Stomach (tissue), 9 donors: ENCODE measurements around the gene PSMD4. TPM values are rescaled to one million over a fixed set of nuclear protein-coding genes. Genes with fewer than 3 reads are reported as not detected.

ENCODE experiments used
- DNase-seq, 2 donors: peaks; one replicate each; pipeline versions ENCODE4 v3.0.0 to v3.0.0-alpha.2; 2013 to 2019
- H3K27ac ChIP-seq, 5 donors: fragments of 200-600 bp in 4 of 5; sonication (generic) in 4 of 5; one replicate each; pipeline ENCODE4 v1.5.1; 2013 to 2019; ENCODE audit warnings: mild to moderate bottlenecking in 1 of 5, moderate library complexity in 1 of 5
- H3K27me3 ChIP-seq, 3 donors: fragments of 200-600 bp; sonication (generic); one replicate each; pipeline ENCODE4 v1.5.1; 2017 to 2019; ENCODE audit warnings: mixed run types in 1 of 3
- H3K36me3 ChIP-seq, 4 donors: fragments of 200-600 bp; sonication (generic); 1 replicate in 3 of 4; 2 replicates in 1 of 4; pipeline ENCODE4 v1.5.1; 2016 to 2019
- H3K4me1 ChIP-seq, 4 donors: fragments of 200-600 bp; sonication (generic); one replicate each; pipeline ENCODE4 v1.5.1; 2016 to 2019
- H3K4me3 ChIP-seq, 4 donors: fragments of 200-600 bp; sonication (generic) in 3 of 4; one replicate each; pipeline ENCODE4 v1.5.1; 2016 to 2019; ENCODE audit warnings: mild to moderate bottlenecking in 1 of 4
- H3K9me3 ChIP-seq, 4 donors: fragments of 200-600 bp; sonication (generic); one replicate each; pipeline ENCODE4 v1.5.1; 2016 to 2019
- EP300 ChIP-seq: sonication (generic); formaldehyde crosslinking; IDR thresholded peaks from one replicate; pipeline ENCODE4 v1.6.1; 2017; ENCODE audit warnings: antibody characterized with exemption
- POLR2A ChIP-seq, 4 donors: fragments of 450-650 bp; IDR thresholded peaks; one replicate each; pipeline ENCODE4 v1.6.1; 2016; ENCODE audit warnings: antibody characterized with exemption in 4 of 4, control low read depth in 2 of 4, mild to moderate bottlenecking in 1 of 4, moderate library complexity in 1 of 4
- POLR2AphosphoS5 ChIP-seq, 3 donors: sonication (generic); formaldehyde crosslinking; IDR thresholded peaks; one replicate each; pipeline ENCODE4 v1.6.1; 2016; ENCODE audit warnings: antibody characterized with exemption in 3 of 3
- WGBS, 5 donors: extraction: QIAGEN DNeasy Blood & Tissue Kit in 3 of 5; methylation state at CpG; one replicate each; pipeline versions ENCODE4 v1.1.5 to v1.1.7; 2013 to 2018; 5-methylcytosine and 5-hydroxymethylcytosine counted together
- intact Hi-C: fragments of 100-400 bp; cut with DNase I; formaldehyde crosslinking; loops from one replicate; pipeline ENCODE4 v1.15.1; 2023; ENCODE audit warnings: low total_unique reads
- polyA plus RNA-seq, 3 donors: library from polyadenylated mRNA; stranded (reverse); fragments of 200-250 nt; gene quantifications; one replicate each; pipeline ENCODE4 v1.2.3, GENCODE V29; 2013
- total RNA-seq, 5 donors: library from RNA; depleted of rRNA; stranded (reverse); fragments of >200 nt; gene quantifications; one replicate each; pipeline versions ENCODE4 v1.1.0 to v1.2.3, GENCODE V29; 2014 to 2016
- TF ChIP-seq, protein P1 (sequence below), 7 experiments: fragments of 450-650 bp in 4 of 7; fragments of 200-600 bp in 3 of 7; sonication (generic) in 3 of 7; IDR thresholded peaks; one replicate each; pipeline ENCODE4 v1.5.1; 2016 to 2019; ENCODE audit warnings: antibody characterized with exemption in 7 of 7, control low read depth in 2 of 7, mild to moderate bottlenecking in 1 of 7
- donor health status: healthy with polysubstance abuse.
- donor health status: Bipolar disorder and iron deficiency.
- donor health status: healthy.

Gene PSMD4
- total and polyA plus RNA-seq, 8 donors: 81.3 to 234 (median 151) TPM

GRCh38 chr1:151292207-151293030 lies 37.9 kb downstream of the PSMD4 start:
- H3K27me3 ChIP-seq: no peaks in the 10 kb centered on the region
- H3K4me3 ChIP-seq: no peak overlapping the region
- H3K9me3 ChIP-seq: no peaks in the 10 kb centered on the region
- TF ChIP-seq, protein P1, sequence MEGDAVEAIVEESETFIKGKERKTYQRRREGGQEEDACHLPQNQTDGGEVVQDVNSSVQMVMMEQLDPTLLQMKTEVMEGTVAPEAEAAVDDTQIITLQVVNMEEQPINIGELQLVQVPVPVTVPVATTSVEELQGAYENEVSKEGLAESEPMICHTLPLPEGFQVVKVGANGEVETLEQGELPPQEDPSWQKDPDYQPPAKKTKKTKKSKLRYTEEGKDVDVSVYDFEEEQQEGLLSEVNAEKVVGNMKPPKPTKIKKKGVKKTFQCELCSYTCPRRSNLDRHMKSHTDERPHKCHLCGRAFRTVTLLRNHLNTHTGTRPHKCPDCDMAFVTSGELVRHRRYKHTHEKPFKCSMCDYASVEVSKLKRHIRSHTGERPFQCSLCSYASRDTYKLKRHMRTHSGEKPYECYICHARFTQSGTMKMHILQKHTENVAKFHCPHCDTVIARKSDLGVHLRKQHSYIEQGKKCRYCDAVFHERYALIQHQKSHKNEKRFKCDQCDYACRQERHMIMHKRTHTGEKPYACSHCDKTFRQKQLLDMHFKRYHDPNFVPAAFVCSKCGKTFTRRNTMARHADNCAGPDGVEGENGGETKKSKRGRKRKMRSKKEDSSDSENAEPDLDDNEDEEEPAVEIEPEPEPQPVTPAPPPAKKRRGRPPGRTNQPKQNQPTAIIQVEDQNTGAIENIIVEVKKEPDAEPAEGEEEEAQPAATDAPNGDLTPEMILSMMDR (IDR thresholded peaks at IDR 0.05): no peak
- TF ChIP-seq POLR2A (IDR thresholded peaks at IDR 0.05) (no peak), POLR2AphosphoS5 (IDR thresholded peaks at IDR 0.05) (no peak), EP300 (no peak)
- WGBS, 5 donors: 78 to 80% (median 79%) methylated on average over 12 to 13 of the region's 13 CpGs
- peaks cover 0 to 19% (median 8%) of the 10 kb centered on the region in 4 donors for H3K4me1 ChIP-seq
- H3K36me3 ChIP-seq: peaks cover 92 to 100% (median 100%) of the 10 kb centered on the region in 4 donors
- intact Hi-C loops: no loop called here
- peak overlapping the region in 3 of 5 donors; percentile 14 to 40 (median 25) for H3K27ac ChIP-seq
- DNase-seq: no peak

- TF ChIP-seq POLR2AphosphoS5 (IDR thresholded peaks at IDR 0.05): no peak
- TF ChIP-seq EP300: no peak
- TF ChIP-seq, protein P1 (IDR thresholded peaks at IDR 0.05): no peak
- no peak for TF ChIP-seq POLR2A (IDR thresholded peaks at IDR 0.05)
- Histone ChIP-seq H3K4me3 (no peak overlapping the region), H3K36me3 (peaks cover 93 to 100% (median 100%) of the 10 kb centered on the region in 4 donors), H3K9me3 (no peaks in the 10 kb centered on the region), H3K27me3 (no peaks in the 10 kb centered on the region), H3K4me1 (peaks cover 0 to 19% (median 8%) of the 10 kb centered on the region in 4 donors), H3K27ac (peak overlapping the region in 1 of 5 donors; percentile 25)
- 66 to 86% (median 75%) methylated on average over 6 of the region's 6 CpGs for WGBS, 5 donors
- intact Hi-C loops: no loop called here
- DNase-seq: no peak
Measured at GRCh38 chr1:151293093-151293492, 38.6 kb downstream of the PSMD4 start.

DNA sequence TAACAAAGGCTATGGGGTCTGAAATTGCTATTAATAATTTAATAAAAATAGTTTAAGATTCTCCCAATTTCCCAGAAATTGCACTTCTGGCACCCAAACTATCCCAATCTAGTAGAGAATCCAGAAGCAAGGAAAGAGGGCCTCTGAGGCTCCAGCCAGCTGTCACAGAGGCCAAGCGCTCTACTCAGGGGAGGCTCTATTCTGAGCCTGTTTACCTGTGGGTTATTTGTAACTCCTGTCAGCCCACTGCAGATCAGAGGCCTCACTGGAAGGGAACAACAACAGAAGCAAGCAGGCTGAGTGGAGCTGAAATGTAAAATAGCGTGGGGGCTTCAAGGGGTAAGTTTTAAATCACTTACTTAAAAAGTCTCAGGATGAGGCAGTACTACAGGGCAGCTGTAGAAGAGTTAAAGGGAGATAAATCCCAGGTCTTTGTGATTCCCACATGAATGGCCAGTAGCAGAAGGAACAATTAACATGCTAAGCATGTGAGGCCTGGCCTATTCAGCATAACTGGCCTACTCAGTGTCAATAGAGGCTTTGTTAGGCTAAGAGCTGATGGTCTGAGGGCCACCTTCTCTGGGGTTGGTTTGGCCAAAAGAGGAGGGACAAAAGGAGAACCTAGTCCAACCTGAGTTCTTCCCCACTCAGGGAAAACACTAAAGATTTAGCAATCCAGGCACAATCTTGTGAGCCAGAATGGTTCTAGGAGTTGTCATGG lies 40.4 kb downstream of the PSMD4 start:
- 77 to 95% (median 92%) methylated on average over 2 of the region's 2 CpGs for WGBS, 5 donors
- no peaks in the 10 kb centered on the region for H3K9me3 ChIP-seq
- intact Hi-C loops: no loop called here
- no peak for DNase-seq
- H3K27ac ChIP-seq: no peak overlapping the region
- H3K4me1 ChIP-seq: peaks cover 0 to 3% (median under 1%) of the 10 kb centered on the region in 4 donors
- TF ChIP-seq POLR2A (IDR thresholded peaks at IDR 0.05) (no peak), EP300 (no peak), POLR2AphosphoS5 (IDR thresholded peaks at IDR 0.05) (no peak)
- TF ChIP-seq, protein P1 (IDR thresholded peaks at IDR 0.05): no peak
- H3K27me3 ChIP-seq: no peaks in the 10 kb centered on the region
- peaks cover 93 to 100% (median 100%) of the 10 kb centered on the region in 4 donors for H3K36me3 ChIP-seq
- H3K4me3 ChIP-seq: no peak overlapping the region

DNA sequence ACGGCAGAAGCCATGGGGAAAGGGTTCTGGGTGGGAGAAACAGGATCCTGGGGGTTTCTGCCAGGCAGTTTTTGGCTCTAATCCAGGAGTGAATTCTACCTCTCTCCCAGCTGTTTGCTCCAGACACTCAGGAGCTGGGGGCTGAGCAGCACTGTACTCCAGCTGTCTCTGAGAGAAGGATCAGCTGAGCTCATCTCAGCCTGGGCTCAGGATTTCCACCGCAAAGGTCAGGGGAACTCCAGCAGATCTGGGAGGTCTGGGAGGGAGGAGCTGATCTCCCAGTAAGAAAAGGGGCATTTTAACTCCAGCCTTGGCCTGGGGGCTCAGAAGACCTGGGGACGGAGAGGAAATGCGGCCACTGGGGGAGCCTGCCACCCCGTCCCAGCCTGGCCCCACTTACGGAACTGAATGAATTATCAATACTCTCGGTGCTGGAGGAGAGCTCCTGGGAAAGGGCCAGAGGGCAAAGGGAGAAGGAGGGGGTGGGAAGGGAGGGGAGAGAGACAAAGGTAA lies 55.3 kb downstream of the PSMD4 start:
- DNase-seq: peak in 1 of 2 donors; percentile 64
- TF ChIP-seq POLR2AphosphoS5 (IDR thresholded peaks at IDR 0.05) (peak in 1 of 3 donors; percentile 11), EP300 (no peak), POLR2A (IDR thresholded peaks at IDR 0.05) (no peak)
- TF ChIP-seq, protein P1 (IDR thresholded peaks at IDR 0.05): no peak
- Histone ChIP-seq H3K27me3 (no peaks in the 10 kb centered on the region), H3K9me3 (no peaks in the 10 kb centered on the region), H3K4me1 (peaks cover 42 to 63% (median 58%) of the 10 kb centered on the region in 4 donors), H3K4me3 (no peak overlapping the region), H3K27ac (peak overlapping the region; percentile 62 to 84 (median 84)), H3K36me3 (peaks cover 37 to 100% (median 91%) of the 10 kb centered on the region in 4 donors)
- intact Hi-C loops: loop anchor here (10.0 kb wide), 1 partner anchor 95 kb away; no protein-coding TSS in a partner anchor
- 22 to 60% (median 26%) methylated on average over 7 of the region's 7 CpGs for WGBS, 5 donors
